Caco-2 (cell line): ENCODE measurements around the gene NUDT3. TPM values are rescaled to one million over a fixed set of nuclear protein-coding genes. Genes with fewer than 3 reads are reported as not detected.

ENCODE experiments used
- BruUV-seq: library from RNA; stranded (reverse); fragments of 400-500 nt; replicated peaks from 2 replicates; lab custom pipeline; 2021; lab: Mats Ljungman, UMichigan
- CTCF ChIA-PET: fragments of 300-600 bp; sonication (Branson Sonifier 250); formaldehyde crosslinking; loops from one replicate; lab custom pipeline; 2022; ENCODE audit warnings: antibody characterized with exemption; lab: Charles Lee
- POLR2A ChIA-PET: fragments of 300-600 bp; sonication (Branson Sonifier 250); formaldehyde crosslinking; loops from one replicate; lab custom pipeline; 2022; ENCODE audit warnings: antibody characterized with exemption; lab: Charles Lee
- DNase-seq, 2 experiments: peaks; one replicate each; pipeline versions ENCODE4 v3.0.0 to v3.0.0-alpha.2; 2020 to 2022
- H3K27me3 ChIP-seq: replicated peaks from 2 replicates; pipeline ENCODE4 v1.6.0; 2011; ENCODE audit warnings: low read length; ENCODE audit not compliant: control insufficient read depth, insufficient read depth
- H3K36me3 ChIP-seq: 2 replicates; pipeline ENCODE4 v1.5.1; 2011; ENCODE audit warnings: low read length; ENCODE audit not compliant: control insufficient read depth, insufficient read depth
- H3K4me1 ChIP-seq: fragments of 250-450 bp; sonication (Bioruptor Pico); 2 replicates; pipeline ENCODE4 v1.5.1; 2020; ENCODE audit warnings: mild to moderate bottlenecking
- H3K4me3 ChIP-seq: 2 replicates; pipeline ENCODE4 v1.5.1; 2011; ENCODE audit warnings: low read depth, mild to moderate bottlenecking, control low read depth, low read length
- H3K9me3 ChIP-seq: fragments of 250-450 bp; sonication (Bioruptor Pico); 2 replicates; pipeline ENCODE4 v1.5.1; 2020; ENCODE audit warnings: mild to moderate bottlenecking, moderate library complexity
- H3K27ac Mint-ChIP-seq: one replicate; pipeline ENCODE4 v1.8.0; 2022; ENCODE audit warnings: mixed read lengths; ENCODE audit not compliant: unreplicated experiment
- H3K27me3 Mint-ChIP-seq: one replicate; pipeline ENCODE4 v1.8.0; 2022; ENCODE audit warnings: mixed read lengths; ENCODE audit not compliant: insufficient read depth, unreplicated experiment
- H3K36me3 Mint-ChIP-seq: one replicate; pipeline ENCODE4 v1.8.0; 2022; ENCODE audit warnings: mild to moderate bottlenecking, mixed read lengths; ENCODE audit not compliant: insufficient read depth, unreplicated experiment
- H3K4me1 Mint-ChIP-seq: one replicate; pipeline ENCODE4 v1.8.0; 2022; ENCODE audit warnings: low read depth, mixed read lengths; ENCODE audit not compliant: unreplicated experiment
- H3K4me3 Mint-ChIP-seq: one replicate; pipeline ENCODE4 v1.8.0; 2022; ENCODE audit warnings: mild to moderate bottlenecking, moderate library complexity, mixed read lengths; ENCODE audit not compliant: unreplicated experiment
- H3K9me3 Mint-ChIP-seq: one replicate; pipeline ENCODE4 v1.8.0; 2022; ENCODE audit warnings: mixed read lengths; ENCODE audit not compliant: unreplicated experiment
- intact Hi-C: fragments of 100-400 bp; cut with micrococcal nuclease; formaldehyde crosslinking; loops from one replicate; pipeline ENCODE4 v1.10.0; 2022; ENCODE audit not compliant: unreplicated experiment
- total RNA-seq: library from RNA; stranded (reverse); gene quantifications from 2 replicates; pipeline ENCODE4 v1.2.3, GENCODE V29; 2022
- TF ChIP-seq, protein P1 (sequence below), 2 experiments: fragments of 200-600 bp in 1 of 2; IDR thresholded peaks; 1 replicate in 1 of 2; 2 replicates in 1 of 2; pipeline versions ENCODE4 v1.5.1 to v1.8.0; 2011 to 2022; ENCODE audit warnings: antibody characterized with exemption in 1 of 2, control low read depth in 1 of 2, inconsistent platforms in 1 of 2, low read depth in 1 of 2, low read length in 1 of 2, mild to moderate bottlenecking in 1 of 2, moderate library complexity in 1 of 2; ENCODE audit not compliant: insufficient read depth in 1 of 2, severe bottlenecking in 1 of 2, unreplicated experiment in 1 of 2

The NUDT3 gene
- total RNA-seq, 1 experiment from 2014 or later = 22.9 TPM

- Histone ChIP-seq H3K9me3 (no peaks in the 10 kb centered on the region), H3K27me3 (no peaks in the 10 kb centered on the region), H3K36me3 (no peaks in the 10 kb centered on the region), H3K4me3 (no peak overlapping the region), H3K4me1 (peaks cover 59% of the 10 kb centered on the region)
- no peak overlapping the region for H3K4me3 Mint-ChIP-seq
- intact Hi-C loops = no loop called here
- ChIA-PET POLR2A (no interaction called here), CTCF (no interaction called here)
- peak overlapping the region; percentile 6 for H3K27ac Mint-ChIP-seq
- TF ChIP-seq, protein P1, sequence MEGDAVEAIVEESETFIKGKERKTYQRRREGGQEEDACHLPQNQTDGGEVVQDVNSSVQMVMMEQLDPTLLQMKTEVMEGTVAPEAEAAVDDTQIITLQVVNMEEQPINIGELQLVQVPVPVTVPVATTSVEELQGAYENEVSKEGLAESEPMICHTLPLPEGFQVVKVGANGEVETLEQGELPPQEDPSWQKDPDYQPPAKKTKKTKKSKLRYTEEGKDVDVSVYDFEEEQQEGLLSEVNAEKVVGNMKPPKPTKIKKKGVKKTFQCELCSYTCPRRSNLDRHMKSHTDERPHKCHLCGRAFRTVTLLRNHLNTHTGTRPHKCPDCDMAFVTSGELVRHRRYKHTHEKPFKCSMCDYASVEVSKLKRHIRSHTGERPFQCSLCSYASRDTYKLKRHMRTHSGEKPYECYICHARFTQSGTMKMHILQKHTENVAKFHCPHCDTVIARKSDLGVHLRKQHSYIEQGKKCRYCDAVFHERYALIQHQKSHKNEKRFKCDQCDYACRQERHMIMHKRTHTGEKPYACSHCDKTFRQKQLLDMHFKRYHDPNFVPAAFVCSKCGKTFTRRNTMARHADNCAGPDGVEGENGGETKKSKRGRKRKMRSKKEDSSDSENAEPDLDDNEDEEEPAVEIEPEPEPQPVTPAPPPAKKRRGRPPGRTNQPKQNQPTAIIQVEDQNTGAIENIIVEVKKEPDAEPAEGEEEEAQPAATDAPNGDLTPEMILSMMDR (IDR thresholded peaks at IDR 0.05; ENCODE audit: insufficient read depth in 1 of 2, low read depth in 1 of 2, low read length in 1 of 2, severe bottlenecking in 1 of 2, unreplicated experiment in 1 of 2) = no peak
- H3K4me1 Mint-ChIP-seq = peaks cover 44% of the 10 kb centered on the region
- no peak for DNase-seq
- H3K36me3 Mint-ChIP-seq = peaks cover 5% of the 10 kb centered on the region
- BruUV-seq = no TSS peak
- no peaks in the 10 kb centered on the region for H3K9me3 Mint-ChIP-seq
- no peaks in the 10 kb centered on the region for H3K27me3 Mint-ChIP-seq
Measured at GRCh38 chr6:34316431-34317171, 75.9 kb downstream of the NUDT3 start.

DNA sequence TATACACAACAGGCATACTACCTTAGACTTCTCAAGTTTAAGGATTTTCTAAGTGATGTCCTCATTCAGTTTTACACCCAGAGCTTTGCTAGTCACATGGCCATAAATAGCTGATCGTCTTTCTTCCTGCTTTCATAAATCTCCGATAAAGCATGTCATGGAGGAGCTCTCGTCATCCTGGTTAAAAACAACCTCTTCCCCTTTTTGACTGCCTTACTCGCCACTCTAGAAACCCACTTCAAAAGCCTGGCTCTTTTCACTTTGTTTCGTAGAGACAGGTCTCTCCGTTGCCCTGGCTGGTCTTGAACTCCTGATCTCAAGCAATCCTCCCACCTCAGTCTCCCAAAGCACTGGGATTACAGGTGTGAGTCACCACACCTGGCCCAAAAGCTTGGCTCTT is 76.7 kb downstream of the NUDT3 start:
- Mint-ChIP-seq H3K4me3 (no peak overlapping the region), H3K4me1 (peaks cover 40% of the 10 kb centered on the region), H3K9me3 (no peaks in the 10 kb centered on the region), H3K27me3 (no peaks in the 10 kb centered on the region), H3K27ac (peak overlapping the region; percentile 42), H3K36me3 (peaks cover 5% of the 10 kb centered on the region)
- TF ChIP-seq, protein P1 (IDR thresholded peaks at IDR 0.05; ENCODE audit: insufficient read depth in 1 of 2, low read depth in 1 of 2, low read length in 1 of 2, severe bottlenecking in 1 of 2, unreplicated experiment in 1 of 2) = no peak
- ChIA-PET POLR2A (no interaction called here), CTCF (no interaction called here)
- BruUV-seq = no TSS peak
- intact Hi-C loops = no loop called here
- H3K27me3 ChIP-seq = no peaks in the 10 kb centered on the region
- no peak overlapping the region for H3K4me3 ChIP-seq
- peaks cover 53% of the 10 kb centered on the region for H3K4me1 ChIP-seq
- H3K9me3 ChIP-seq = no peaks in the 10 kb centered on the region
- DNase-seq = no peak
- H3K36me3 ChIP-seq = no peaks in the 10 kb centered on the region

GRCh38 chr6:34315256-34315655 is 77.2 kb downstream of the NUDT3 start:
- Mint-ChIP-seq H3K9me3 (no peaks in the 10 kb centered on the region), H3K27ac (no peak overlapping the region), H3K4me3 (no peak overlapping the region), H3K27me3 (no peaks in the 10 kb centered on the region), H3K36me3 (peaks cover 5% of the 10 kb centered on the region), H3K4me1 (peaks cover 40% of the 10 kb centered on the region)
- POLR2A ChIA-PET = no interaction called here
- intact Hi-C loops = no loop called here
- H3K27me3 ChIP-seq = no peaks in the 10 kb centered on the region
- DNase-seq = no peak
- BruUV-seq = no TSS peak
- no peaks in the 10 kb centered on the region for H3K36me3 ChIP-seq
- CTCF ChIA-PET = no interaction called here
- H3K9me3 ChIP-seq = no peaks in the 10 kb centered on the region
- TF ChIP-seq, protein P1 (IDR thresholded peaks at IDR 0.05; ENCODE audit: insufficient read depth in 1 of 2, low read depth in 1 of 2, low read length in 1 of 2, severe bottlenecking in 1 of 2, unreplicated experiment in 1 of 2) = no peak
- H3K4me1 ChIP-seq = peaks cover 48% of the 10 kb centered on the region
- H3K4me3 ChIP-seq = no peak overlapping the region
